A549 (cell line): ENCODE measurements around the gene TRIM25.

Experiments
- BHLHE40 ChIP-seq: IDR thresholded peaks from 2 replicates; pipeline ENCODE4 v1.6.1; 2012; ENCODE audit warnings: low read depth, low read length, inconsistent platforms
- CTCF ChIP-seq: fragments of >200 bp; sonication (Bioruptor Twin); formaldehyde crosslinking; IDR thresholded peaks from 3 replicates; pipeline ENCODE4 v1.5.1; 2016
- EHMT2 ChIP-seq: fragments of 200-600 bp; sonication (generic); IDR thresholded peaks from 2 replicates; pipeline ENCODE4 v1.6.1; 2016; ENCODE audit warnings: antibody characterized with exemption, low read depth, mild to moderate bottlenecking, moderate library complexity
- EP300 ChIP-seq, 2 experiments: fragments of >200 bp; sonication (Bioruptor Twin); formaldehyde crosslinking; IDR thresholded peaks; 2 replicates in 1 of 2; 3 replicates in 1 of 2; pipeline ENCODE4 v1.6.1; 2016 to 2017
- ESRRA ChIP-seq: fragments of 150-350 bp; IDR thresholded peaks from 2 replicates; pipeline ENCODE4 v1.6.1; 2014; ENCODE audit warnings: mild to moderate bottlenecking, low read length, borderline replicate concordance
- ZC3H11A ChIP-seq: fragments of 450-650 bp; IDR thresholded peaks from 2 replicates; pipeline ENCODE4 v1.6.1; 2014; ENCODE audit warnings: antibody characterized with exemption, mild to moderate bottlenecking

DNA sequence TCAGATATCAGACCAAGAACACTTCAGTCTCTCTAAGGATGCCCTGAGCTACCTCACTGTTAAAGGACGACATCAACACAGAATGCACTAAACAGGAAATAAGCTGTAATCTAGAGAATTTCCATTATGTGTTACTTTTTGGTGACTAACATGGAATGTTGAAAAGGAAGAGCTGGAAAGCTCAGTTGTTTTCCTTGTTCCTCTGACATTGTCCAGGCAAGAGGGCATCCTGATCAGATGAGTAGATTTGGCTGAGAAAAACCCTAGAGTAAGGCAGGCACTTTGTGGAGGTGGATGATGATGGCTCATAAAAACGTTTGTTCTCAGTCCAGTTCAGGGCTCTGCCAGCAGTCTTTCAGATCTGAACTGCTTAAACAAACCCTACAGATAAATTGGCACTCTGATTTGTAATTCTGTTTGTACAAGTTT is 45.9 kb downstream of the TRIM25 start:
- no peak for TF ChIP-seq CTCF
- no peak for TF ChIP-seq EHMT2
- TF ChIP-seq EP300 (IDR thresholded peaks at IDR 0.05): no peak
- no peak for TF ChIP-seq ESRRA
- no peak for TF ChIP-seq ZC3H11A
- TF ChIP-seq BHLHE40: no peak
